Gastrocnemius medialis (tissue), 4 donors: ENCODE measurements around the gene ST8SIA6. TPM values are rescaled to one million over a fixed set of nuclear protein-coding genes. Genes with fewer than 3 reads are reported as not detected.

ENCODE experiments used
- ATAC-seq, 2 donors: fragments of 150-250 bp; one replicate each; pipeline ENCODE4 v1.9.1; 2016
- DNase-seq, 2 donors: peaks; one replicate each; pipeline ENCODE4 v3.0.0-alpha.2; 2019
- H3K27ac ChIP-seq, 4 donors: fragments of 200-600 bp; sonication (generic); 1 replicate in 1 of 4; 2 replicates in 3 of 4; pipeline ENCODE4 v1.5.1; 2016 to 2018; ENCODE audit warnings: mild to moderate bottlenecking in 2 of 4, moderate library complexity in 1 of 4
- H3K27me3 ChIP-seq, 3 donors: fragments of 200-600 bp; sonication (generic) in 2 of 3; 1 replicate in 1 of 3; 2 replicates in 2 of 3; pipeline versions ENCODE4 v1.5.1 to v1.6.0; 2016 to 2019; ENCODE audit warnings: mild to moderate bottlenecking in 1 of 3, moderate library complexity in 1 of 3
- H3K36me3 ChIP-seq, 2 donors: fragments of 200-600 bp; sonication (generic) in 1 of 2; one replicate each; pipeline ENCODE4 v1.5.1; 2017 to 2018
- H3K4me1 ChIP-seq, 2 donors: fragments of 200-600 bp; sonication (generic) in 1 of 2; one replicate each; pipeline ENCODE4 v1.5.1; 2016 to 2017; ENCODE audit warnings: mild to moderate bottlenecking in 2 of 2
- H3K4me3 ChIP-seq, 4 donors: fragments of 200-600 bp; sonication (generic) in 3 of 4; 1 replicate in 1 of 4; 2 replicates in 3 of 4; pipeline ENCODE4 v1.5.1; 2016 to 2019; ENCODE audit warnings: mild to moderate bottlenecking in 2 of 4
- H3K9me3 ChIP-seq, 3 donors: fragments of 200-600 bp; sonication (generic) in 2 of 3; 1 replicate in 1 of 3; 2 replicates in 2 of 3; pipeline ENCODE4 v1.5.1; 2016 to 2019
- POLR2A ChIP-seq, 2 donors: fragments of 450-650 bp; IDR thresholded peaks; one replicate each; pipeline ENCODE4 v1.6.1; 2017; ENCODE audit warnings: antibody characterized with exemption in 2 of 2, mild to moderate bottlenecking in 2 of 2, moderate library complexity in 2 of 2
- in situ Hi-C, 4 donors: fragments of 200-750 bp; cut with MboI; loops; one replicate each; pipeline versions ENCODE4 v1.15.0 to v1.8.0; 2017; ENCODE audit warnings: low sequenced_read_pairs in 4 of 4
- intact Hi-C: fragments of 100-400 bp; cut with DNase I; formaldehyde crosslinking; loops from one replicate; pipeline ENCODE4 v1.15.1; 2023; ENCODE audit warnings: low total_unique reads
- total RNA-seq, 4 donors: library from RNA; depleted of rRNA; stranded (reverse); fragments of >200 nt; gene quantifications; one replicate each; pipeline versions ENCODE4 v1.1.0 to v1.2.3, GENCODE V29; 2016
- TF ChIP-seq, protein P1 (sequence below), 5 experiments: fragments of 450-650 bp in 3 of 5; fragments of 200-600 bp in 2 of 5; sonication (generic) in 2 of 5; IDR thresholded peaks in 4 of 5; conservative IDR thresholded peaks in 1 of 5; 1 replicate in 4 of 5; 2 replicates in 1 of 5; pipeline ENCODE4 v1.5.1; 2016 to 2019; ENCODE audit warnings: antibody characterized with exemption in 5 of 5, mild to moderate bottlenecking in 3 of 5, moderate library complexity in 3 of 5

ST8SIA6 gene
- total RNA-seq, 4 donors from 2014 or later, result 0.27 to 0.66 (median 0.44) TPM

DNA sequence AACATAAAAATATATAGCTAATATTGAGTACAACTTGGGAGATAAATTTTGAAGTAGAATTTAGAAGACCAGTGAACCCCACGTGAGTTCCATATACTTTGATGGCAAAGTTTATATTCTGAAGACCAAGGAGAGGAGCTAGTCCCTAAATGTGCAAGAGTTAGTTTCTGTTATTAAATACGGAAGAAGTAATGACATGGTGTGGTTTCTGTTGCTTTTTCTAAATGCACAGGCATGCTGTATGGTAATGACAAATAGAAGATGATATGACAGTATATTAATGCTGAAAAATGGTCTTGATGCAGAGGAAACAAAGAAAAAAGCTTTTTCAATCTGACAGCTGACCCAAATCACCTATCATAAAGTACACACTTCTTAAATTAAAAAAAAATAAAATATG lies 101.8 kb downstream of the ST8SIA6 start:
- Histone ChIP-seq H3K27me3 (no peaks in the 10 kb centered on the region), H3K4me3 (no peak overlapping the region), H3K27ac (no peak overlapping the region), H3K36me3 (no peaks in the 10 kb centered on the region), H3K4me1 (no peaks in the 10 kb centered on the region), H3K9me3 (no peaks in the 10 kb centered on the region)
- ATAC-seq (no peak), DNase-seq (no peak)
- intact Hi-C loops, result no loop called here
- in situ Hi-C loops, result no loop called here
- TF ChIP-seq, protein P1, sequence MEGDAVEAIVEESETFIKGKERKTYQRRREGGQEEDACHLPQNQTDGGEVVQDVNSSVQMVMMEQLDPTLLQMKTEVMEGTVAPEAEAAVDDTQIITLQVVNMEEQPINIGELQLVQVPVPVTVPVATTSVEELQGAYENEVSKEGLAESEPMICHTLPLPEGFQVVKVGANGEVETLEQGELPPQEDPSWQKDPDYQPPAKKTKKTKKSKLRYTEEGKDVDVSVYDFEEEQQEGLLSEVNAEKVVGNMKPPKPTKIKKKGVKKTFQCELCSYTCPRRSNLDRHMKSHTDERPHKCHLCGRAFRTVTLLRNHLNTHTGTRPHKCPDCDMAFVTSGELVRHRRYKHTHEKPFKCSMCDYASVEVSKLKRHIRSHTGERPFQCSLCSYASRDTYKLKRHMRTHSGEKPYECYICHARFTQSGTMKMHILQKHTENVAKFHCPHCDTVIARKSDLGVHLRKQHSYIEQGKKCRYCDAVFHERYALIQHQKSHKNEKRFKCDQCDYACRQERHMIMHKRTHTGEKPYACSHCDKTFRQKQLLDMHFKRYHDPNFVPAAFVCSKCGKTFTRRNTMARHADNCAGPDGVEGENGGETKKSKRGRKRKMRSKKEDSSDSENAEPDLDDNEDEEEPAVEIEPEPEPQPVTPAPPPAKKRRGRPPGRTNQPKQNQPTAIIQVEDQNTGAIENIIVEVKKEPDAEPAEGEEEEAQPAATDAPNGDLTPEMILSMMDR (IDR thresholded peaks at IDR 0.05 in 4 of 5, conservative IDR thresholded peaks at IDR 0.05 in 1 of 5), result no peak
- no peak for TF ChIP-seq POLR2A (IDR thresholded peaks at IDR 0.05)

DNA sequence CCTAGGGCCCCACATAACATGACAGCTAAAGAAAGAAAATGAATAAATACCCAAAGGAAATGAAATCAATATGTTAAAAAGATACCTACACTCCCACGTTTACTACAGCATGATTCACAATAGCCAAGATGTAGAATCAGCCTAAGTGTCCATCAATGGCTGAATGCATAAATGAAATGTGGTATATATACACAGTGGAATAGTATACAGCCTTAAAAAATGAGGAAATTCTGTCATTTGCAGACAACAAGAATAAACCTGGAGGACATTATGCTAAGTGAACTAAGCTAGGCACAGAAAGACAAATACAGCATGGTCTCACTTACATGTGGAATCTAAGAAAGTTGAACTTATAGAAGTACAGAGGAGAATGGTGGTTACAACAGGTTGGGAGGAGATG lies 102.9 kb downstream of the ST8SIA6 start:
- DNase-seq (no peak), ATAC-seq (no peak)
- Histone ChIP-seq H3K36me3 (no peaks in the 10 kb centered on the region), H3K27me3 (no peaks in the 10 kb centered on the region), H3K9me3 (no peaks in the 10 kb centered on the region), H3K4me3 (no peak overlapping the region), H3K27ac (no peak overlapping the region), H3K4me1 (no peaks in the 10 kb centered on the region)
- TF ChIP-seq POLR2A (IDR thresholded peaks at IDR 0.05), result no peak
- TF ChIP-seq, protein P1 (IDR thresholded peaks at IDR 0.05 in 4 of 5, conservative IDR thresholded peaks at IDR 0.05 in 1 of 5), result no peak
- intact Hi-C loops, result no loop called here
- in situ Hi-C loops, result no loop called here

DNA sequence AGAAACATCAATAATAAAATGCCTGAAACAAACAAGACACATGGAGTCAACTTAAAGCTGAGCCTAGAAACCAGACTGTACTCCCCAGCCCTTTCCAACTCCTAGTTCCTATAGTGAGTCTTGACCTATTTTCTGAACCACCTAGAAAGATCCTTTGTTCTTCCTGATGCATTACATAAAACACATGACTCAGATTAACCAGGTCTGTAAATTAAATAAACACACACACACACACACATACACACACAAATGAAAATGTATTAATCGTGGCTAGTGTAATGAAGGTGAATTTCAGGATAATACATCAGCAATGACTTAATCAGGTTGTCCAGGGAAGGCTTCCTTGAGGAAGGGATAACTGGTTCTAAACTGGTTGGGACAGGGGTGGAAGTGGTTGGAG lies 104.7 kb downstream of the ST8SIA6 start:
- ATAC-seq, result no peak
- no peak for TF ChIP-seq POLR2A (IDR thresholded peaks at IDR 0.05)
- TF ChIP-seq, protein P1 (IDR thresholded peaks at IDR 0.05 in 4 of 5, conservative IDR thresholded peaks at IDR 0.05 in 1 of 5), result no peak
- Histone ChIP-seq H3K4me1 (no peaks in the 10 kb centered on the region), H3K27me3 (no peaks in the 10 kb centered on the region), H3K27ac (no peak overlapping the region), H3K9me3 (no peaks in the 10 kb centered on the region), H3K36me3 (no peaks in the 10 kb centered on the region), H3K4me3 (no peak overlapping the region)
- intact Hi-C loops, result no loop called here
- in situ Hi-C loops, result no loop called here
- no peak for DNase-seq

GRCh38 chr10:17348501-17349349 lies 105.7 kb downstream of the ST8SIA6 start:
- intact Hi-C loops, result no loop called here
- no peaks in the 10 kb centered on the region for H3K4me1 ChIP-seq
- TF ChIP-seq, protein P1 (IDR thresholded peaks at IDR 0.05 in 4 of 5, conservative IDR thresholded peaks at IDR 0.05 in 1 of 5), result no peak
- TF ChIP-seq POLR2A (IDR thresholded peaks at IDR 0.05), result no peak
- in situ Hi-C loops, result no loop called here
- peak overlapping the region in 1 of 4 donors; percentile 34 for H3K27ac ChIP-seq
- H3K27me3 ChIP-seq, result no peaks in the 10 kb centered on the region
- no peaks in the 10 kb centered on the region for H3K9me3 ChIP-seq
- DNase-seq, result peak in 1 of 2 donors; percentile 11
- no peaks in the 10 kb centered on the region for H3K36me3 ChIP-seq
- peak overlapping the region in 3 of 4 donors; percentile 9 to 44 (median 14) for H3K4me3 ChIP-seq
- no peak for ATAC-seq
